HG03342 (cell line): ENCODE results near the gene RILPL1.
"Not testable (repeated sequence)": the region's sequence is repeated elsewhere in the genome, so short reads cannot be mapped to it uniquely, and the experiment has no call there.

ENCODE experiments used
- ATAC-seq: cut with Tn5 transposase; IDR thresholded peaks from one replicate; pipeline ENCODE4 v1.9.1; 2021; ENCODE audit warnings: mild to moderate bottlenecking, moderate library complexity; ENCODE audit not compliant: unreplicated experiment

The RILPL1 gene, protein sequence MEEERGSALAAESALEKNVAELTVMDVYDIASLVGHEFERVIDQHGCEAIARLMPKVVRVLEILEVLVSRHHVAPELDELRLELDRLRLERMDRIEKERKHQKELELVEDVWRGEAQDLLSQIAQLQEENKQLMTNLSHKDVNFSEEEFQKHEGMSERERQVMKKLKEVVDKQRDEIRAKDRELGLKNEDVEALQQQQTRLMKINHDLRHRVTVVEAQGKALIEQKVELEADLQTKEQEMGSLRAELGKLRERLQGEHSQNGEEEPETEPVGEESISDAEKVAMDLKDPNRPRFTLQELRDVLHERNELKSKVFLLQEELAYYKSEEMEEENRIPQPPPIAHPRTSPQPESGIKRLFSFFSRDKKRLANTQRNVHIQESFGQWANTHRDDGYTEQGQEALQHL

DNA sequence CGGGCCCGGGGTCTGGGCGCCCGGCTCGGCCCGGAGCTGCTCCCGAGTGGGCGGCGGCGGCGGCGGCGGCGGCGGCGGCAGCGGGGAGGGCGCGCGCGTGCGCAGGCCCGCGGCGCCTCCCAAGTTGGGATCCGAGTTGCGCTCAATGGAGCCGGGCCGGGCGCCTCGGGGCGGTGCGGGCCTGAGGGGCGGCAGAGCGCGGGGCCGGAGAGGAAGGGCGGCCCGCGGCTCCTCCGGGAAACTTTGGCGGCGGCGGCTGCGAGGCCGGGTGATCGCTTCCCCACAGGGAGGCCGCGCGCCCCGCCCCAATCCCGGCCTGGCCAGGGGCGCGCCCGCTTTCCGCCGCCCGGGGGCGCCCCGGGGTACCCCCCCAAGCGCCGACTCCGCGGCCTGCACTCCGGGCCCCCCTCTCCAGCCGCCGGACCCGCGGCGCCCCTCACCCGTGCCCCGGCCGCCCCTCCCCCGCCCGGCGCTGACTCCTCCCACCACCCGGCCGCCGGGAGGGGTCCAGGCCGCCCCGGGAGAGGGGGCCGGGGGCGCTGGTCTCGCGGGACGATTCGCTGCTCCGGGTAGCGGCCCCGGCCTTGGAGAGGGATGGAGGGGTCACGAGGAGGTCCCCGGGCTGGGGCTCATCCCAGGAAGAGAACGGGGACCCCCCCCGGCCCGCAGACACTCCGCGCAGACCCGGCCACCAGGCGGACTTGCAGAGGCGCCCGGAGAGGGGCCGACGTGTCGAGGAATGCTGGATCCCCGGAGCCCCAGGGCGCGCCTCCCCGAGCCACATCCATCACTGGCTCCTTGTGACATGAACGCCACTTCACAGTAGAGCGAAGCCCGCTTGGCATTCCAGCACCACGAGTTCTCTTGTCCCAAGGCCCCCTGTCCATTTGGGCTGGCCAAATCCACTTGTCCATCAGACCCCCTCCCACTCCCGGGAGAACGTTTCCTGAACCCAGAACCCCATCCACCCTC, at the start of gene RILPL1:
Gene RILPL1, minus strand, starts transcription at position 48 of the 972 bp plus-strand sequence. CDS start 237 bp downstream, outside the sequence.
- ATAC-seq, result no peak

DNA sequence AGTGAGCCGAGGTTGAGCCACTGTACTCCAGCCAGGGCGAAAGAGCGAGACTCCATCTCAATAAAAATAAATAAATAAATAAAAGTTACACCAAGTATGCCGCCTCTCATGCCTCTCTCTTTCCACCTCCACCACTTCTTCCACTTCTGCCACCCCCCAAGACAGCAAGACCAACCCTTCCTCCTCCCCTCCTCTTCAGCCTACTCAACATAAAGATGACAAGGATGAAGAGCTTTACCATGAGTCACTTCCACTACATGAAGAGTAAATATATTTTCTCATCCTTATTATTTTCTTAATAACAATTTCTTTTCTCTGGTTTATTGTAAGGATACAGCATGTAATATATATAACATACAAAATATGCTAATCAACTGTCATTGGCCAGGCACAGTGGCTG, 47.3 kb upstream of the RILPL1 start:
- ATAC-seq, result no peak

GRCh38 chr12:123578829-123579228, 45.3 kb upstream of the RILPL1 start:
- ATAC-seq, result not testable (repeated sequence)

DNA sequence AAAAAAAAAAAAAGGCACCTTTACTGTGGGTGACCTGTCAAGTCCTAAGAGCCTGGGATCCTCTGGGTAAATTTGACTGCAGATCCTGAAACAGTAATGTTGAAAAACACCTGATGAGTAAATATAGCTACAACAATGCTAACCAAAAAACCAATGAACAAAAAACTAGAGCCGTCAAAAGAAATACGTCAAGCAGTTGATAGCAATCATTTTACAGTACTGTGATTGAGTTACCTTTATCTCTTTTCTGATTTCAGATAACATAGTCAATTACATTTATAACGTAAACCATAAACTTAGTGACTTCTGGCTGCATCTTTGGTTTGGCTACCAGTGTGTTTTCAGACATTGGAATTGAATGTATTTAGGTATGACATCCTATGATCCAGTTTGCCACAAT, 44.7 kb upstream of the RILPL1 start:
- ATAC-seq, result no peak

DNA sequence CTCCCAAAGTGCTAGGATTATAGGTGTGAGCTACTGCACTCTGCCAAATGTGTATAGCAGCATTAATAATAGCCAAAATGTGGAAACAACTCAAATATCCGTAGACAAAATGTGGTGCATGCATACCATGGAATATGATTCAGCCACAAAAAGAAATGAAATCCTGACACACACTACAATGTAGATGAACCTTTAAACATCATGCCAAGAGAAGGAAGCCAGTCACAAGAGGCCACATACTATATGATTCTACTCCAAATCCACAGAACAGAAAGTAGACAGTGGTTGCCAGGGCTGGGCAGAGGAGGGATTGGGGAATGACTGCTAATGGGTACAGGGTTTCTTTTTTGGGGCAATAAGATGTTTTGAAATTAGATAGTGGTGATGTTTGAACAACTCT, 43.1 kb upstream of the RILPL1 start:
- ATAC-seq, result no peak

GRCh38 chr12:123573870-123574269, 40.4 kb upstream of the RILPL1 start:
- no peak for ATAC-seq

DNA sequence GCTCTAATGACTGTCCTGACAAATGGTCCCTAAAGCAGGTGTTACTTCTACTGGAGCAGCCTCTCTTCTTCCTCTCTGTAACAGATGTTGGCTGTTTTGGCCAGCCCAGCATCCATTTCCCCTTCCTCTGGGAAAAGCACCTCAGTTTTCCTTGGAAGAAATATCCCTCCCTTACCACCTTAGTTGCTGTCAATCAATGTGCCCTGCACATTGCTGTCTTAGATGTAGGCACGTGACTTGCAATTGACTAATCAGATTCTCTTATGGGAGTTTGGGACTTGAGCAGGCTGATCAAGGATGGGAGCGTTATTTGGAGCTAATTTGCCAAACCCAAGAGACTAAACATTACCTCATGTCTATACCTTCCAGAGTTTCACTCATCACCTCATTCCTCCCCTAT, 38.9 kb upstream of the RILPL1 start:
- ATAC-seq, result no peak

DNA sequence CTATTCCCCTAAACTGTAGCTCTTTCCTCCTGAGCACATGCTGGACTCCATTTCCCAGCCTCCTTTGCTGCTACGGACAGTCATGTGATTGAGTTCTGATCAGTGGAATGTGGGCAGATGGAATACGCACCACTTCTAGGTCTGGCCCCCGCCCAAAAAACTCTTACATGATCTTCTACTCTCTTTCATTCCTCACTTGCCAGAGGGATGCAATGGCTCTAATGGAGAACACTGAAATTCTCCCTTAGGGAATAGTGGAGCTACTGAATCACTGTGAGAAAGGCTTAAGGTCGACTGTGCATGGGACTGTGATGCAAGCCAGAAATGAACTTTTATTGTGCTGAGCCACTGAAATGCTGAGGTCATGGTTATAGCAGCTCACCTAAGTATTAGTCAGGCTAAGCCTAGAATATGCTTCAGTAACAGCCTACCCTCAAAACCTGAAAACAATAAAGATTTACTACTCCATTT, 37.9 kb upstream of the RILPL1 start:
- ATAC-seq, result no peak

GRCh38 chr12:123559468-123559867, 25.9 kb upstream of the RILPL1 start:
- no peak for ATAC-seq

- ATAC-seq, result not testable (repeated sequence)
Observed at GRCh38 chr12:123558487-123558886, 25.0 kb upstream of the RILPL1 start.

DNA sequence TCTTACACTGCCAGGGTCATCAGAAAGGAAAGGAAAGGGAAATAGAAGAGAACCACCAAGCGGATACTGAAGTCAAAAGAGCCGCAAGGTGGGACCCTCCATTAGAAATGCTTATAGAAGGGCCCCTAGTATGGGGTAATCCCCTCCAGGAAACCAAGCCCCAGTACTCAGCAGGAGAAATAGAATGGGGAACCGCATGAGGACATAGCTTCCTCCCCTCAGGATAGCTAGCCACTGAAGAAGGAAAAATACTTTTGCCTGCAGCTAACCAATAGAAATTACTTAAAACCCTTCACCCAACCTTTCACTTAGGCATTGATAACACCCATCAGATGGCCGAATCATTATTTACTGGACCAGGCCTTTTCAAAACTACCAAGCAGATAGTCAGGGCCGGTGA, 21.3 kb upstream of the RILPL1 start:
- ATAC-seq, result not testable (repeated sequence)

GRCh38 chr12:123554136-123554535, 20.6 kb upstream of the RILPL1 start:
- ATAC-seq, result not testable (repeated sequence)

DNA sequence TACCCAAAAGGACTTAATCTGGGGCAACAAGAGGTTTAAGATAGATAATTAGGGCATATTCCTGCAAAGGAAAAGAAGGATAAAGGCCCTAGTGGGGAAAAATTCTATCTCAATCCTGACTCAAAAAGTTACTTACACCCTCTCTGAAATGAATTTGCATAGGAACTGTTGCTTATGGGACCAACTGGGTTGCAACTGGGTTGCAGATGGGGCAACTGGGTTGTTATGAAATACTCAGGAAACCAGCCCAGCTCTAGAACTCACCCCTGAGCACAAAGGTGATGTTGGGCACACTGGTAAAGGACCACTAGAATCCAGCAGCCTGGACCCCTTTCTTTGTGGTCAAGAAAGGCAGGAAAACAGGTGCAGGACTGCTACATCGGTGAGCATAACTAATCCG, 17.2 kb upstream of the RILPL1 start:
- ATAC-seq, result no peak

DNA sequence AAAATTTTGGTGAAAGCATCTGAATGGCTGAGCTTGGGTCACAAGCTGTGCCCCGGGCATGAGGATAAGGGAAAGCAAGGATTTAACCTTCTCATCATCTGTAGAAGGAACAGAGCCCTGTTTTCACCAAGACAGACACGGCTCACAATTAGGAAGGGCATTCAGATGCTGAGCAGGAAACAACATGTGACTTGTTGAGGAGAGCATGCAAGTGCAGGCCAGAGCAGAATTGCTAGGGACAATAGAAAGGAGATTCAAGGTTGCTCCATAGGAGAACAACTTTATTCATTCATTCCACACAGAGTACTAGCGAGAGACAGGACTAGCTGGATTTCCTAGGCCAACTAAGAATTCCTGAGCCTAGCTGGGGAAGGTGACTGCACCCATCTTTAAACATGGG, 14.6 kb upstream of the RILPL1 start:
- no peak for ATAC-seq

GRCh38 chr12:123546281-123546680, 12.8 kb upstream of the RILPL1 start:
- ATAC-seq, result no peak

- no peak for ATAC-seq
Observed at GRCh38 chr12:123543541-123543940, 10.0 kb upstream of the RILPL1 start.

DNA sequence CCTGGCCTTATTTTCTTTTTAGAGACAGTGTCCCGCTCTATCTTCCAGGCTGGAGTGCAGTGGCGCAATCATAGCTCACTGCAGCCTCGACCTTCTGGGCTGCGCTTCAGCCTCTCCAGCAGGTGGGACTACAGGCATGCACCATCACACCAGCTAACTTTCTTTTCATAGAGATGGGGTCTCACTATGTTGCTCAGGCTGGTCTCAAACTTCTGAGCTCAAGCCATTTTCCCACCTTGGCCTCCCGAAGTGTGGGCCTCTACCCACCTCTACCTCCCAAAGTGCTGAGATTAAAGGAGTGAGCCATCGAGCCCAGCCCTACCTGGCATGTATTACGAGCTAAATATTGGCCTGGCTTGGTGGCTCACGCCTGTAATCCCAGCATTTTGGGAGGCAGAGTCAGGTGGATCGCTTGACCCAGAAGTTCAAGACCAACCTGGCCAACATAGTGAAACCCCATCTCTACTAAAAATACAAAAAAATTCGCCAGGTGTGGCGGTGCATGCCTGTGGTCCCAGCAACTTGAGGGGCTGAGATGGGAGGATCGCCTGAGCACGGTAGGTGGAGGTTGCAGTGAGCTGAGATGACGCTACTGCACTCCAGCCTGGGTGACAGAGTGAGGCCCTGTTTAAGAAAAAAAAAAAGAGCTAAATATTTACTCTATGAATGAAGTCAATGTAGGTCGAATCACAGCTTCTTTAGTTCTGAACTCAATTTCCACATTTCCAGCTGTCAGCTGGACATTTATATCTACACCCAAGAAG, 7.6 kb upstream of the RILPL1 start:
- ATAC-seq, result no peak

DNA sequence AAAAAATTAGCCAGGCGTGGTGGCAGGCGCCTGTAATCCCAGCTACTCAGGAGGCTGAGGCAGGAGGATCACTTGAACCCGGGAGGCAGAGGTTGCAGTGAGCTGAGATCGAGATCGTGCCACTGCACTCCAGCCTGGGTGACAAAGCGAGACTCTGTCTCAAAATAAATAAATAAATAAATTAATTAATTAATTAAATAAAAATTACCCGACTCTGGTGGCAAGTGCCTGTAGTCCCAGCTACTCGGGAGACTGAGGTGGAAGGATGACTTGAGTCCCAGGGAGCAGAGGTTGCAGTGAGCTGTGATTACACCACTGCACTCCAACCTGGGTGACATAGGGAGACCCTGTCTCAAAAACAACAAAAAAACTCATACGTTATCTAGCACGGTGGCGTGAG, 2.4 kb upstream of the RILPL1 start:
- ATAC-seq, result not testable (repeated sequence)

GRCh38 chr12:123532808-123533649, 490 bp downstream of the RILPL1 start:
- no peak for ATAC-seq

DNA sequence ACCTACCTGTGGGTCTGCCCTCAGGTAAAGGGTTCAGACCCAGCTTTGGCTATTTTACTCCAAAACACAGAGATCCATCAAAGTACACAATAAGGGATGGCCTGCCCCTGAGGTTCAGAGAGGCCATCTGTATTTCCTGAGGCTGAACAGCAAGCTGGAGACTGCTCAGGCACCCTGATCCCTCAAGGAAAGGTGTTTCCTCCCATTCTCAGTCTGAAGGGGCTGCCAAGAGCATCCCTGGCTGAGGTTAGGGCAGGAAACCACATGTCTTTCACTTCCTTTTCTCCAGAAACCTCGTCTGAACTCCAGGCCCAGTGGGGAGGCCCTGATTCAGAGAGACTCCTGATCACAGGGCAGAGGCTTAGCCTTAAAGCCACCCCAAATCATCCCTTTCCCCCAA, 1.5 kb downstream of the RILPL1 start:
- peak; percentile 52 for ATAC-seq
